Caco-2 (cell line): Measurements from ENCODE around the gene APAF1. TPM values are rescaled to one million over a fixed set of nuclear protein-coding genes. Genes with fewer than 3 reads are reported as not detected.
A peak's percentile ranks its signal among the peaks of the same experiment; 100 is the strongest.

ENCODE experiments used
- BruUV-seq: library from RNA; stranded (reverse); fragments of 400-500 nt; replicated peaks from 2 replicates; lab custom pipeline; 2021; lab: Mats Ljungman, UMichigan
- CTCF ChIA-PET: fragments of 300-600 bp; sonication (Branson Sonifier 250); formaldehyde crosslinking; loops from one replicate; lab custom pipeline; 2022; ENCODE audit warnings: antibody characterized with exemption; lab: Charles Lee
- POLR2A ChIA-PET: fragments of 300-600 bp; sonication (Branson Sonifier 250); formaldehyde crosslinking; loops from one replicate; lab custom pipeline; 2022; ENCODE audit warnings: antibody characterized with exemption; lab: Charles Lee
- DNase-seq, 2 experiments: peaks; one replicate each; pipeline versions ENCODE4 v3.0.0 to v3.0.0-alpha.2; 2020 to 2022
- H3K27me3 ChIP-seq: replicated peaks from 2 replicates; pipeline ENCODE4 v1.6.0; 2011; ENCODE audit warnings: low read length; ENCODE audit not compliant: control insufficient read depth, insufficient read depth
- H3K36me3 ChIP-seq: 2 replicates; pipeline ENCODE4 v1.5.1; 2011; ENCODE audit warnings: low read length; ENCODE audit not compliant: control insufficient read depth, insufficient read depth
- H3K4me1 ChIP-seq: fragments of 250-450 bp; sonication (Bioruptor Pico); 2 replicates; pipeline ENCODE4 v1.5.1; 2020; ENCODE audit warnings: mild to moderate bottlenecking
- H3K4me3 ChIP-seq: 2 replicates; pipeline ENCODE4 v1.5.1; 2011; ENCODE audit warnings: low read depth, mild to moderate bottlenecking, control low read depth, low read length
- H3K9me3 ChIP-seq: fragments of 250-450 bp; sonication (Bioruptor Pico); 2 replicates; pipeline ENCODE4 v1.5.1; 2020; ENCODE audit warnings: mild to moderate bottlenecking, moderate library complexity
- H3K27ac Mint-ChIP-seq: one replicate; pipeline ENCODE4 v1.8.0; 2022; ENCODE audit warnings: mixed read lengths; ENCODE audit not compliant: unreplicated experiment
- H3K27me3 Mint-ChIP-seq: one replicate; pipeline ENCODE4 v1.8.0; 2022; ENCODE audit warnings: mixed read lengths; ENCODE audit not compliant: insufficient read depth, unreplicated experiment
- H3K36me3 Mint-ChIP-seq: one replicate; pipeline ENCODE4 v1.8.0; 2022; ENCODE audit warnings: mild to moderate bottlenecking, mixed read lengths; ENCODE audit not compliant: insufficient read depth, unreplicated experiment
- H3K4me1 Mint-ChIP-seq: one replicate; pipeline ENCODE4 v1.8.0; 2022; ENCODE audit warnings: low read depth, mixed read lengths; ENCODE audit not compliant: unreplicated experiment
- H3K4me3 Mint-ChIP-seq: one replicate; pipeline ENCODE4 v1.8.0; 2022; ENCODE audit warnings: mild to moderate bottlenecking, moderate library complexity, mixed read lengths; ENCODE audit not compliant: unreplicated experiment
- H3K9me3 Mint-ChIP-seq: one replicate; pipeline ENCODE4 v1.8.0; 2022; ENCODE audit warnings: mixed read lengths; ENCODE audit not compliant: unreplicated experiment
- intact Hi-C: fragments of 100-400 bp; cut with micrococcal nuclease; formaldehyde crosslinking; loops from one replicate; pipeline ENCODE4 v1.10.0; 2022; ENCODE audit not compliant: unreplicated experiment
- total RNA-seq: library from RNA; stranded (reverse); gene quantifications from 2 replicates; pipeline ENCODE4 v1.2.3, GENCODE V29; 2022
- TF ChIP-seq, protein P1 (sequence below), 2 experiments: fragments of 200-600 bp in 1 of 2; IDR thresholded peaks; 1 replicate in 1 of 2; 2 replicates in 1 of 2; pipeline versions ENCODE4 v1.5.1 to v1.8.0; 2011 to 2022; ENCODE audit warnings: antibody characterized with exemption in 1 of 2, control low read depth in 1 of 2, inconsistent platforms in 1 of 2, low read depth in 1 of 2, low read length in 1 of 2, mild to moderate bottlenecking in 1 of 2, moderate library complexity in 1 of 2; ENCODE audit not compliant: insufficient read depth in 1 of 2, severe bottlenecking in 1 of 2, unreplicated experiment in 1 of 2

Gene APAF1
- total RNA-seq, 1 experiment from 2014 or later = 13.4 TPM

DNA sequence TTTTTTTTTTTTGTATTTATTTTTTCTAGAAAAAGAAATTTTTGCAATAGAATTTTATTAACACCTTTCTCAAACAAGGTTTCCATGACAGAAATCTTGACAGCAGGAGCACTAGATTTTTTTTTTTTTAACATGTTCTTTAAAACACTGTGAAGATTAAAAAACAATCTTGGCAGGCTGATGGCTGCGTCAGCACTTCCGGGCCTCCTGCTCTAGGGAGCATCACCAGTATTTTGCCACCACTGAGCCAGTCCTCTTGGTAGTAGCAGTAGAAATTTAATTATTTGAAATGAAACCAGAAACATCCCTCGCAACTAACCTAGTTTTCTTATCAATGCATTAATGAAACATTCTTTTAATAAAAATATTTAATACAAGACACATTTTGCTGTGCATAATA, 99.6 kb downstream of the APAF1 start:
- Mint-ChIP-seq H3K9me3 (no peaks in the 10 kb centered on the region), H3K36me3 (no peaks in the 10 kb centered on the region), H3K27ac (no peak overlapping the region), H3K4me3 (no peak overlapping the region), H3K27me3 (peaks cover 33% of the 10 kb centered on the region), H3K4me1 (peaks cover 6% of the 10 kb centered on the region)
- ChIA-PET POLR2A (no interaction called here), CTCF (no interaction called here)
- H3K27me3 ChIP-seq = no peaks in the 10 kb centered on the region
- DNase-seq = no peak
- no peak overlapping the region for H3K4me3 ChIP-seq
- BruUV-seq = no TSS peak
- H3K36me3 ChIP-seq = no peaks in the 10 kb centered on the region
- no peaks in the 10 kb centered on the region for H3K9me3 ChIP-seq
- intact Hi-C loops = no loop called here
- TF ChIP-seq, protein P1, sequence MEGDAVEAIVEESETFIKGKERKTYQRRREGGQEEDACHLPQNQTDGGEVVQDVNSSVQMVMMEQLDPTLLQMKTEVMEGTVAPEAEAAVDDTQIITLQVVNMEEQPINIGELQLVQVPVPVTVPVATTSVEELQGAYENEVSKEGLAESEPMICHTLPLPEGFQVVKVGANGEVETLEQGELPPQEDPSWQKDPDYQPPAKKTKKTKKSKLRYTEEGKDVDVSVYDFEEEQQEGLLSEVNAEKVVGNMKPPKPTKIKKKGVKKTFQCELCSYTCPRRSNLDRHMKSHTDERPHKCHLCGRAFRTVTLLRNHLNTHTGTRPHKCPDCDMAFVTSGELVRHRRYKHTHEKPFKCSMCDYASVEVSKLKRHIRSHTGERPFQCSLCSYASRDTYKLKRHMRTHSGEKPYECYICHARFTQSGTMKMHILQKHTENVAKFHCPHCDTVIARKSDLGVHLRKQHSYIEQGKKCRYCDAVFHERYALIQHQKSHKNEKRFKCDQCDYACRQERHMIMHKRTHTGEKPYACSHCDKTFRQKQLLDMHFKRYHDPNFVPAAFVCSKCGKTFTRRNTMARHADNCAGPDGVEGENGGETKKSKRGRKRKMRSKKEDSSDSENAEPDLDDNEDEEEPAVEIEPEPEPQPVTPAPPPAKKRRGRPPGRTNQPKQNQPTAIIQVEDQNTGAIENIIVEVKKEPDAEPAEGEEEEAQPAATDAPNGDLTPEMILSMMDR (IDR thresholded peaks at IDR 0.05; ENCODE audit: insufficient read depth in 1 of 2, low read depth in 1 of 2, low read length in 1 of 2, severe bottlenecking in 1 of 2, unreplicated experiment in 1 of 2) = no peak
- no peaks in the 10 kb centered on the region for H3K4me1 ChIP-seq

- Mint-ChIP-seq H3K4me3 (peak overlapping the region; percentile 61), H3K27me3 (peaks cover 31% of the 10 kb centered on the region), H3K36me3 (no peaks in the 10 kb centered on the region), H3K27ac (no peak overlapping the region), H3K9me3 (no peaks in the 10 kb centered on the region), H3K4me1 (peaks cover 6% of the 10 kb centered on the region)
- ChIA-PET POLR2A (no interaction called here), CTCF (no interaction called here)
- Histone ChIP-seq H3K4me1 (no peaks in the 10 kb centered on the region), H3K4me3 (peak overlapping the region; percentile 28), H3K36me3 (no peaks in the 10 kb centered on the region), H3K9me3 (no peaks in the 10 kb centered on the region), H3K27me3 (no peaks in the 10 kb centered on the region)
- TF ChIP-seq, protein P1 (IDR thresholded peaks at IDR 0.05; ENCODE audit: insufficient read depth in 1 of 2, low read depth in 1 of 2, low read length in 1 of 2, severe bottlenecking in 1 of 2, unreplicated experiment in 1 of 2) = no peak
- BruUV-seq = no TSS peak
- intact Hi-C loops = no loop called here
- DNase-seq = no peak
Observed at GRCh38 chr12:98745578-98746391, 100.7 kb downstream of the APAF1 start.

DNA sequence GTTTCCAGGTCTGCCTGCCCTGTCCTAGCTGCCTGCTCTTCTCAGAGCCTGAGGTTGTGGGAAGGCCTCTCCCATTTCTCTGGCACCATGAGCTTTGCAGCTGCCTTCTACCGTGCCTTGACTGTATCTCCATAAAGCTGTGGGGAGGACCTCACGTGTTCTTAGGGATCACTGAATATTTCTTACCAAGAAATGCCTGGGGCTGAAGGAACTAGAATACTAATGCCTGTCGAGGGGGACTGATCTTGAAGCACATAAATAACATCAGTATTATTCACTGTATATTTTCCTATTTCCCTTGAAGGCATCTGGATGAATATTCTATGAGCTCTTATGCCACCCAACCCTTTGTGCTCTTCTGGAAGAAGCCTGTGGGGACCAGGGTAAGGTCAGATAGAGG, 103.4 kb downstream of the APAF1 start:
- POLR2A ChIA-PET = no interaction called here

More for the DNA sequence above, 103.4 kb downstream of the APAF1 start:
- intact Hi-C loops = no loop called here
- Mint-ChIP-seq H3K9me3 (no peaks in the 10 kb centered on the region), H3K27ac (no peak overlapping the region), H3K4me1 (peaks cover 6% of the 10 kb centered on the region), H3K27me3 (peaks cover 21% of the 10 kb centered on the region), H3K4me3 (no peak overlapping the region), H3K36me3 (no peaks in the 10 kb centered on the region)
- Histone ChIP-seq H3K9me3 (no peaks in the 10 kb centered on the region), H3K36me3 (no peaks in the 10 kb centered on the region), H3K4me1 (no peaks in the 10 kb centered on the region), H3K4me3 (no peak overlapping the region), H3K27me3 (no peaks in the 10 kb centered on the region)
- no TSS peak for BruUV-seq
- TF ChIP-seq, protein P1 (IDR thresholded peaks at IDR 0.05; ENCODE audit: insufficient read depth in 1 of 2, low read depth in 1 of 2, low read length in 1 of 2, severe bottlenecking in 1 of 2, unreplicated experiment in 1 of 2) = no peak
- DNase-seq = no peak
- CTCF ChIA-PET = no interaction called here
